Stimulated activated CD4-positive, alpha-beta T cell treated with anti-CD3 and anti-CD28 coated beads, Interleukin-1b, Interleukin-23, amount 100 ng/mL, for 24 hours (primary cell): ENCODE data around the gene HINT1.
"Not testable (repeated sequence)": the region's sequence is repeated elsewhere in the genome, so short reads cannot be mapped to it uniquely, and the experiment has no call there.

ENCODE experiments used
- DNase-seq, 4 experiments: peaks; one replicate each; pipeline ENCODE4 v3.0.0-alpha.2; 2020; ENCODE audit warnings: low read depth in 4 of 4, low spot score in 1 of 4

Gene HINT1

GRCh38 chr5:131170540-131171275 lies 5.7 kb upstream of the HINT1 start, which contains the start of gene LYRM7:
LYRM7 (plus strand) TSS chr5:131170944; CDS start chr5:131171021, 77 bp downstream.
- DNase-seq: peak; percentile 76 to 91 (median 82)

DNA sequence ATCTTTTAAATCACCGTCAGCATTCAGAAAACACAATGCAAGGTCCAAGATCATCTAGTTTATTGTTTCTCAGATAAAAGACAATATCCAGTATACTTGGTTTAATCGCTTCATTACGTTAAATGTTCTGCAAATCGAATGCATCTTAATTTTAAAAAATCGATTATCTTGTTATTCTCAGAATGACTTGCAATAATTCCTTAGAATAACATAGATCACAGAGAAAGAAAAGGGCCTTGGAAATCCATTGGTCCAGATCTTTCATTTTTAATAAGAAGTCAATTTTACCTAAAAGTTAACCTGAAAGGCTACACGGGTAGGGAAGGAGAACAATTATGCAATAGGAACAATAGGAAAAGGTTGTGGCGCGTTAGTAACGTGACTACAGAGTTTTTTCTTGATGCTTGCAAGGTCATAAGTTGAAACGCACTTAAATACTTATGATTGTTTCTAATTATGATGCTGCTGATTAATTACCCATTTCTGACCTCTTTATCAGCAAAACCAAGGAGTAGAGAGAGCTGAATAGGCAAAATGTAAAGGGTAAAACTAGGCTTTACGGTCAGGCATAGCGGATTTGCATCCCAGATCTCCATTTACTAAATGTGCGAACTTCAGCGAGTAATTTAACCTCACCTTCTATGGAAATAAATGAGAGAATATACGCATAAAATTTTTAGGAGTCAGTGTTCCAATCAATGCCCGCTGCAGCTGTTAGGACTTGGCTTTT lies 4.9 kb upstream of the HINT1 start:
- DNase-seq: no peak

DNA sequence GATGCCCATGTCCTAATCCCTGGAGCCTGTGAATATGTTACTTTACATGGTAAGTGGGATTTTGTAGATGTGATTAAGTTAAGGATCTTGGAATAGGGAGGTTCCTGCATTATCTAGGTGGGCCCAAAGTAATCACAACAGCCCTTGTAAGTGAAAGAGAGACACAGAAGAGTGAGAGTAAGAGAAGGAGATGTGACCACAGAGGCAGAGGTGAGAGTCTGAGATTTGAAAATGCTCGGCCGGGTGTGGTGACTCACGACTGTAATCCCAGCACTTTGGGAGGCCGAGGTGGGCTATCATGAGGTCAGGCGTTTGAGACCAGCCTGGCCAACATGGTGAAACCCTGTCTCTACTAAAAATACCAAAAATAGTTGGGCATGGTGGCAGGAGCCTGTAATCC lies 2.6 kb upstream of the HINT1 start:
- DNase-seq: no peak

DNA sequence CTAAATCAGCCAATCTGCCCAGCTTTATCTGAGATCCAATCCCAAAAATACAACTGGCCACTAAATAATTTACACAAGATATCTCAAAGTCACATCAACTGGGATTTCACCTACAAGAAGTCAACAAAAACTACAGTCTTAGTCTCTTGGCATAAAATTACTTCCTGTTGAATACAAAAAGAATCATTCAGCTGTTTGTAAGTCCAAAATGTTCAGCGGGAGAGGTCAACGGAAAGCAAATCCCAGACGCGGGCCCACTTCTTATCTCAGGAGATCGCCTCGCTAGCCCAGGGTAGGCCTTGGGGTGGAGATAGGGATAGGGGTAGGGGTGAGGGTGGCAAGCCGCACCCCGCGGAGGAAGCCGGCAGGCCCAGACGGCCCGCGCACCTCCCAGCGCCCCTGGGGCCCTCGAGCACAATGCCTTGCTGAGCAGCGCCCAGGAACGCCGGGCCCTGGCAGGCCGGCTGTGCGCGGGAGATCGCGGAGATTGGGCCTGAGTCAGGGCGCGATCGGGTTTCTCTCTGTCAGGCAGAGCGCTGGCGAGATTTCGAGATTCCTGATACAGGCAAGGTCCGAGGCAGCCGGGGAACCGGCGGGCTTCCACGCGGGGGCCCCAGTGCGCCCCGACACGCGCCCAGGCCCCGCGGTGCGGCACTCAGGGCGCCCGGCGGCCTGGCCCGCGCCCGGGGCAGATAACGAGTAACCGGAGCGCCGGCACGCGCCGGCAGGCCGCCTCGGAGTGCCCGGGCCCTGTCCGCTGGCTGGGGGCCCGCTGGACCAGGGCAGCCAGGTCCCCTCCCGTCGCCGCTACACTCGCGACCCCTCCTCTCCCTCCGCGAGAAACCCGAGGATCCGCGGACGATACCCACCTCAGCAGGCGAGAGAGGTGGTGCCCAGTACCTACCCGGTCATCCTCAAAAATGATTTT lies 601 bp downstream of the HINT1 start:
- peak in 3 of 4 experiments; percentile 38 to 48 (median 42) for DNase-seq

DNA sequence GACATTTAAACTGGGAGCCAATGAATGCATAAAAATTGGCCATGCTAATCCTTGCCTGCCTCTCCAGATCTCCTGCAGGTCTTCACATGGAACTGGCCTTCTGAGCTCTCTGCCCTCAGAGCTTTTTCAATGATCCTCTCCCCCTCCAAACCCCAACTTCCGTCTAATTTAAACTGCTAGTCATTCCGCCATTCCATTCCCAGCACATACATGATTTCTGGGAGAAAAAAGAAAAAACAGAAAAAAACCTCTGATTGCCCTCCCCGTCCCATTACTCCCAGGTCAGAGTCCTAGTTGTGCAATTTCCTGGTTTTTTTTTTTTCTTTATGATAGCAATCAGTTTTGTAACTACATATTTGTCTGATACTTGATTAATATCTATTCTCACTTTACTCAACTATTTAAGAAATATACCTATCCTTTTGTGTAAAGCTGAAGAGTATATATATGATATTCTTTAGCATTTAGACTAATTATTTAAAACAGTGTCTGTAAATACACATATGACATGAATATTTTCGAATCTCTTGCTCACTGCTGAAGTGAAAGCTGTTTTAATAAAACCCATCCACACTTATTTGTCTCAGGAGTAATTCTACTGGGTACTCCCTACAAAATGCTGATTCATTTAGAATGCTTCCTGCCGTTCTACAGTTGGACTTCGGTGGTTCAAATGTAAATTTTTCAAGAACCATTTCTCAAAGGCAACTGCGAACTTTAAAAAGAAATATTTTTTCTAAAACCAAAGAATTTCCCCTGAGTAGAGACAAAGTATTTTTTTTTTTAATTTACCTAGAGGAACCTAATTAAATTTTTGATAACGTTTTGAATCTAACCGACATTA lies 1.6 kb downstream of the HINT1 start:
- no peak for DNase-seq

DNA sequence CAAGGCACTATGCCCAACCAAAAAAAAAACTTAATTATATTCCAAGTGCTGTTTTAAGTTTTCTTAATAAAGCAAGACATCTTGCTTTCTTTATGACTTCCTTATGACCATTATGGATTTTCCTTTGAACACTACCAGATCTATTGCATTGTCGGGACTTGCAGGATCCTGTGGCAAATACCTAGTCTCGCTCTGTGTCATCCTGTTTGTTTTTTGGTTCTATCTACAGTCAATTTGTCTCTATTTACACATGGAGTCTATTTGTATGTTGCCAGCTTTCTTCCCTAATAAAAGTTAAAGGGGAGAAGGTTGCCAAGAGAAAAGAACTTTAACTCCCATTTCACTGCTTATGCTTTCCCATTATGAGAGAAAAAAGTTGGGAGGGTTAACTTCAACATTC lies 4.9 kb downstream of the HINT1 start:
- no peak for DNase-seq

DNA sequence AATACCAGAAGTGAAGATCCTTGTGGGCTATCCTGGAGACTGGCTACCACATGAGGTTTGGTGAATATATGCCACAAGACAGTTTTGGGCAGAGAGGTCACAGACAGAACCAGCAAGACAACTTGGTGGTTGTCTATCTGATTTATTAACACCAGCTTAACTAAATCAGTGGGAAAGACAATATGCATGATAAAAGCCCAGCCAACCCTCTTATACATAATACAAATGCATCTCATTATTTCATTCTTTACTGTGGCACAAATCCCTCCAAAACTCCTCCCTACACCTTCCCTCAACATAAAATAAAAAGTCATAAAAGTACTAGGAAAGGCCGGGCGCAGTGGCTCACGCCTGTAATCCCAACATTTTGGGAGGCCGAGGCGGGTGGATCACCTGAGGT lies 8.1 kb downstream of the HINT1 start:
- no peak for DNase-seq

- no peak for DNase-seq
Measured at GRCh38 chr5:131156385-131156784, 8.7 kb downstream of the HINT1 start.

DNA sequence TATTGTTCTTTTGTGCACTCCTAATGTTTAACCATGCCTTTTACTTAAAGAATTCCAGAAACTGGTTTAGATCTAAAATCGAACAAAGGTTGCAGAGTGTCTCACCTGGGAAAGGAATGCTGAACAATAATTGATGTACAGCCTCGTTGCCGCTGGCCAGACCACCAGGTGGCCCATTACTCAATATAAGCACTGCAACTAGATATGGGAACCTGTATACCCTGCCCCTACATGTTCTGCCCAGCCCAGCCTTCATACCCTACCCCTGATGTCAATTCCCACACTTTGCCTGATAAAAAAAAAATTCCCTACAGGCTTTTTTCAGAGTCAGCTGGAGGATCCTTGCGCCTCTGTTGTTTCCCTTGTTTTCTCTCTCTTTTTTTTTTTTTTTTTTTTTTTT lies 13.8 kb downstream of the HINT1 start:
- no peak for DNase-seq

DNA sequence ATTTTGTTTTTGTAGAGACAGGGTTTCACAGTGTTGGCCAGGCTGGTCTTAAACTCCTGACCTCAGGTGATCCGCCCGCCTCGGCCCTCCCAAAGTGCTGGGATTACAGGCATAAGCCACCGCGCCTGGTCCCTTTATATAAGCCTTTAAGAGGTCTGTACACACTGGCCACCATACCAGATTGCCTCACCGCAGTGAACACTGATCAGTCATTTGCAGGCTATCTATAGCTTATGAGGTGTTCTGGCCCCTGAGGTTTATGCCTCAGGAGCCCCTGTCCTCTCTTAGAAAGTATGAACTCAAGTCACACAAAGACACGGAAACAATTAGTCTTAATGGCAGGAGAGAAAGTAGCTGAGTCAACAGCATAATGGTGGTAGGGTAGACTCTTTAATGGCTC lies 14.6 kb downstream of the HINT1 start:
- no peak for DNase-seq

DNA sequence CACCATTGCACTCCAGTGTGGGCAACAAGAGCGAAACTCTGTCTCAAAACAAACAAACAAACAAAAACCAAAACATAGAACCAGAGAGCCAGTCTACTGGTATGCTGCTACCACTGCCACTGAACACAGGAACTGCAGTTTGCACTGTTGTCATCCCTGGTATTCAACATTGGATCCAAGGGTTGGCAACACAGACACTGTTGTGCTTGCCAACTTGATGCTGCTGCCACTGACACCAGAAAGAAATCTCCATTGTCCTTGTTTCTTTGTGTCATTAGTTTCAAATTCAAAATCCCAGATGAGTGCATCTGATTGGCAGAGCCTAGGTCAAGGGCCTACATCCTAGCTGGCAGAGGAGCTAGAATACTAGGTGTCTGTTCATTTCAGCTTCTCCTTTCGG lies 16.2 kb downstream of the HINT1 start:
- no peak for DNase-seq

GRCh38 chr5:131147258-131147657 lies 17.8 kb downstream of the HINT1 start:
- no peak for DNase-seq

GRCh38 chr5:131142970-131143617 lies 22.0 kb downstream of the HINT1 start:
- DNase-seq: no peak

- DNase-seq: no peak
Measured at GRCh38 chr5:131139321-131139720, 25.7 kb downstream of the HINT1 start.

GRCh38 chr5:131138406-131138805 lies 26.6 kb downstream of the HINT1 start:
- not testable (repeated sequence) for DNase-seq

DNA sequence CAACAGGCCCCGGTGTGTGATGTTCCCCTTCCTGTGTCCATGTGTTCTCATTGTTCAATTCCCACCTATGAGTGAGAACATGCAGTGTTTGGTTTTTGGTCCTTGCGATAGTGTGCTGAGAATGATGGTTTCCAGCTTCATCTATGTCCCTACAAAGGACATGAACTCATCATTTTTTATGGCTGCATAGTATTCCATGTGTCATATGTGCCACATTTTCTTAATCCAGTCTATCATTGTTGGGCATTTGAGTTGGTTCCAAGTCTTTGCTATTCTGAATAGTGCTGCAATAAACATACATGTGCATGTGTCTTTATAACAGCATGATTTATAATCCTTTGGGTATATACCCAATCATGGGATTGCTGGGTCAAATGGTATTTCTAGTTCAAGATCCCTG lies 32.0 kb downstream of the HINT1 start:
- not testable (repeated sequence) for DNase-seq

- no peak for DNase-seq
Measured at GRCh38 chr5:131129306-131129705, 35.8 kb downstream of the HINT1 start.

GRCh38 chr5:131127244-131127643 lies 37.8 kb downstream of the HINT1 start:
- DNase-seq: not testable (repeated sequence)

- no peak for DNase-seq
Measured at GRCh38 chr5:131114754-131115153, 50.3 kb downstream of the HINT1 start.

GRCh38 chr5:131112424-131112823 lies 52.6 kb downstream of the HINT1 start:
- no peak for DNase-seq
